NCI-H510A treated with DMSO at 0.1 percent for 48 hours (cell line): ENCODE measurements around the gene PYY.
"Not testable (repeated sequence)": the region's sequence is repeated elsewhere in the genome, so short reads cannot be mapped to it uniquely, and the experiment has no call there.

Experiments used
- DNase-seq: peaks from one replicate; lab custom pipeline; 2025; lab: John Stamatoyannopoulos, UW

Gene PYY

GRCh38 chr17:43978078-43978477, 24.3 kb upstream of the PYY start:
- DNase-seq: no peak

GRCh38 chr17:43976963-43977837, 23.5 kb upstream of the PYY start:
- DNase-seq: no peak

GRCh38 chr17:43975898-43976297, 22.2 kb upstream of the PYY start:
- DNase-seq: no peak

- no peak for DNase-seq
These were observed 20.9 kb upstream of the PYY start for GRCh38 chr17:43974382-43975266.

GRCh38 chr17:43972444-43973212, 18.9 kb upstream of the PYY start:
- DNase-seq: not testable (repeated sequence)

GRCh38 chr17:43971436-43971835, 17.7 kb upstream of the PYY start:
- DNase-seq: not testable (repeated sequence)

GRCh38 chr17:43970366-43970765, 16.6 kb upstream of the PYY start:
- DNase-seq: no peak

GRCh38 chr17:43967251-43967875, 13.6 kb upstream of the PYY start:
- DNase-seq: no peak

- no peak for DNase-seq
These were observed 12.5 kb upstream of the PYY start for GRCh38 chr17:43966276-43966675.

- no peak for DNase-seq
These were observed 8.7 kb upstream of the PYY start for GRCh38 chr17:43962479-43962878.

GRCh38 chr17:43961954-43962353, 8.2 kb upstream of the PYY start:
- DNase-seq: no peak

GRCh38 chr17:43961292-43961691, 7.6 kb upstream of the PYY start:
- DNase-seq: not testable (repeated sequence)

GRCh38 chr17:43958748-43959352, 5.1 kb upstream of the PYY start:
- no peak for DNase-seq

- no peak for DNase-seq
These were observed 2.5 kb upstream of the PYY start for GRCh38 chr17:43956222-43956621.

- peak; percentile 38 for DNase-seq
These were observed 745 bp downstream of the PYY start for GRCh38 chr17:43952724-43953666.

- DNase-seq: no peak
These were observed 1.4 kb downstream of the PYY start for GRCh38 chr17:43952351-43952723.

GRCh38 chr17:43951750-43952149, 2.0 kb downstream of the PYY start:
- DNase-seq: no peak

GRCh38 chr17:43950554-43950953, 3.2 kb downstream of the PYY start:
- DNase-seq: no peak

- DNase-seq: no peak
These were observed 4.0 kb downstream of the PYY start for GRCh38 chr17:43949781-43950180.

- no peak for DNase-seq
These were observed 7.0 kb downstream of the PYY start for GRCh38 chr17:43946781-43947180.
